ENCODE results near the gene PKIB. TPM values are rescaled to one million over a fixed set of nuclear protein-coding genes. Genes with fewer than 3 reads are reported as not detected.

The PKIB gene
- total and polyA plus RNA-seq, 9 donors, result 0.36 to 2.7 (median 0.98) TPM; not detected in 1

DNA sequence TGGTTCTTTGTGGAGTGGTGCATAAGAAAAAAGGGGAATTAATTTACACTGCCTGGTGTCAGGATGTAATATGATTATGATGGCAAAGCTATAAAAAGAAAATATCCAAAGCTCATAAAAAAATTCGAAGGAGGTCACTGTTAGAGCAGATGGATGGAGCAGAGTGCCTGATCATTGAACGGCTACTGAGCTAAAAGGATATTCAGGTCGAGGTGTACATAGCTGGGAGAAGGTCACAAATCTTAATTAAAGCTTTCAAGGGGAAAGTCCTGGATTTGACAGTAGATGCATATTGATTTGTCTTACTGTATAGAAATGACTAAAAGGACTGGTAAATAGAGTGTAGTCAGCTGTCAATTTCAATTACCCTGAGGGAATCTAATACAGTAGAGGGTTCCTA lies 84.4 kb downstream of the PKIB start:
- TF ChIP-seq, protein P1, sequence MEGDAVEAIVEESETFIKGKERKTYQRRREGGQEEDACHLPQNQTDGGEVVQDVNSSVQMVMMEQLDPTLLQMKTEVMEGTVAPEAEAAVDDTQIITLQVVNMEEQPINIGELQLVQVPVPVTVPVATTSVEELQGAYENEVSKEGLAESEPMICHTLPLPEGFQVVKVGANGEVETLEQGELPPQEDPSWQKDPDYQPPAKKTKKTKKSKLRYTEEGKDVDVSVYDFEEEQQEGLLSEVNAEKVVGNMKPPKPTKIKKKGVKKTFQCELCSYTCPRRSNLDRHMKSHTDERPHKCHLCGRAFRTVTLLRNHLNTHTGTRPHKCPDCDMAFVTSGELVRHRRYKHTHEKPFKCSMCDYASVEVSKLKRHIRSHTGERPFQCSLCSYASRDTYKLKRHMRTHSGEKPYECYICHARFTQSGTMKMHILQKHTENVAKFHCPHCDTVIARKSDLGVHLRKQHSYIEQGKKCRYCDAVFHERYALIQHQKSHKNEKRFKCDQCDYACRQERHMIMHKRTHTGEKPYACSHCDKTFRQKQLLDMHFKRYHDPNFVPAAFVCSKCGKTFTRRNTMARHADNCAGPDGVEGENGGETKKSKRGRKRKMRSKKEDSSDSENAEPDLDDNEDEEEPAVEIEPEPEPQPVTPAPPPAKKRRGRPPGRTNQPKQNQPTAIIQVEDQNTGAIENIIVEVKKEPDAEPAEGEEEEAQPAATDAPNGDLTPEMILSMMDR (IDR thresholded peaks at IDR 0.05), result no peak
- TF ChIP-seq POLR2A (IDR thresholded peaks at IDR 0.05) (no peak), EP300 (IDR thresholded peaks at IDR 0.05) (no peak)
- H3K4me1 ChIP-seq (ENCODE audit: insufficient read depth), result no peaks in the 10 kb centered on the region
- no peak overlapping the region for H3K27ac ChIP-seq
- no peaks in the 10 kb centered on the region for H3K36me3 ChIP-seq
- DNase-seq, result no peak
- intact Hi-C loops (cut with DNase I), result no loop called here
- WGBS, 3 donors, result 48 to 67% (median 53%) methylated on average over 3 of the region's 3 CpGs
- no peak overlapping the region for H3K4me3 ChIP-seq
- no peaks in the 10 kb centered on the region for H3K9me3 ChIP-seq
- no peaks in the 10 kb centered on the region for H3K27me3 ChIP-seq

DNA sequence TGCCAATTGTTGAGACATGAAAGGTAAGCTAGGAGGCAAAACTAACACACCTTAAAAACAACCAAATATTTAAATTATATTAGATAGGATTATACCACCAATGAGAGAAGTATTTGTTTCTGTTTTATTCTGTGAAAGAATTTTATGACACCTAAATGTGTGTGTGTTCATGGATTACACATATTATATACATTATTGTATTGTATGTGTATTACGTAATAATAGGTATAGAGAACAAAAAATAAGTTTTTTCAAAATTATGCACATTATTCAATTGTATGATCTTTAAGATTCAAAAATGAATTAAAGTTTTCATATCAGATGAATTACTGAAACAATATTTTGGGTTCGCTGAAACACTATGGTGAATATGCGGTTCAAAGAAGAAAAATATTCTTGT lies 85.0 kb downstream of the PKIB start:
- 77 to 96% (median 94%) methylated on average over 3 of the region's 3 CpGs for WGBS, 3 donors
- no peak overlapping the region for H3K27ac ChIP-seq
- intact Hi-C loops (cut with DNase I), result no loop called here
- no peak overlapping the region for H3K4me3 ChIP-seq
- DNase-seq, result no peak
- TF ChIP-seq POLR2A (IDR thresholded peaks at IDR 0.05) (no peak), EP300 (IDR thresholded peaks at IDR 0.05) (no peak)
- TF ChIP-seq, protein P1 (IDR thresholded peaks at IDR 0.05), result no peak
- H3K36me3 ChIP-seq, result no peaks in the 10 kb centered on the region
- no peaks in the 10 kb centered on the region for H3K4me1 ChIP-seq (ENCODE audit: insufficient read depth)
- H3K27me3 ChIP-seq, result no peaks in the 10 kb centered on the region
- no peaks in the 10 kb centered on the region for H3K9me3 ChIP-seq

DNA sequence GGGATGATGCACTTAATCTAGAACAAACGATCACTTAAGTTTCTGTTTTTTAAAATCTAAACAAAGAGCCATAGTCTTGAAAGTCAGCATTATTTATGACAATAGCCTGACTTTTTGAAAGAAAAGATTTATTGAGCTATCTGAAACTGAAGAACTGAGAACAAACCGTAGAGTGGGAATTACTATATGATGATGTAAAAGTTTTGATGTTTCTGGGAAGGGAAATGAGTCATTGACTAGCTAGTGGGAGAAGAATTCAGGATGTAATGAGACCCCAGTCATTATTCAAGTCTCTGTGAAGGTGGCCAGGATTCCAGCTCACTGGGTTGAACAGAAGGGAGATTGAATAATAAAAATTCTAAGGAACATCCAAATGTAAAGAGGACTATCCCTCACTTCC lies 85.9 kb downstream of the PKIB start:
- Histone ChIP-seq H3K4me1 (ENCODE audit: insufficient read depth) (no peaks in the 10 kb centered on the region), H3K4me3 (no peak overlapping the region), H3K27me3 (no peaks in the 10 kb centered on the region), H3K9me3 (no peaks in the 10 kb centered on the region), H3K27ac (no peak overlapping the region), H3K36me3 (no peaks in the 10 kb centered on the region)
- intact Hi-C loops (cut with DNase I), result no loop called here
- 23 to 45% (median 32%) methylated on average over 2 of the region's 2 CpGs for WGBS, 3 donors
- no peak for DNase-seq
- TF ChIP-seq EP300 (IDR thresholded peaks at IDR 0.05) (no peak), POLR2A (IDR thresholded peaks at IDR 0.05) (no peak)
- TF ChIP-seq, protein P1 (IDR thresholded peaks at IDR 0.05), result no peak

DNA sequence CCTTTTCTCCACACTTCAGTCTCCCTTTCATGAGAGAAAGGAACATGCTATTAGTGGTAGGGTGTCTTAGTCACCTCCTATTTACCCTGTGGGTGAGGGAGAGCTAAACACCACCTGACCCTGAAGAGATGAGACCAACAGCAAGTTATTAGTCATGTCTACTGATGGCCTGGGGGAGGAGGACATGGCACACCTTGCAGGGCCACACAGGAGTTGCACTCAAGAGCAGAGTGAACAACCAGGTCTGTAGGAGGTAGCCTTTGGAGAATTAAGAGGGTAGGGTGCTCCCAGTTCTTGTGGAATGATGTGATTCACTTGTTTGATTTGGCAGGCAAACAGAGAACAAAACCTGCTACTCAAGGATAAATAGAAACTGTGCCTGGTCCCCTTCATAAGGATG lies 86.6 kb downstream of the PKIB start:
- no peaks in the 10 kb centered on the region for H3K36me3 ChIP-seq
- no peaks in the 10 kb centered on the region for H3K27me3 ChIP-seq
- no peak for DNase-seq
- no peak overlapping the region for H3K4me3 ChIP-seq
- intact Hi-C loops (cut with DNase I), result no loop called here
- no peaks in the 10 kb centered on the region for H3K9me3 ChIP-seq
- no peak overlapping the region for H3K27ac ChIP-seq
- H3K4me1 ChIP-seq (ENCODE audit: insufficient read depth), result no peaks in the 10 kb centered on the region
- TF ChIP-seq, protein P1 (IDR thresholded peaks at IDR 0.05), result no peak
- TF ChIP-seq POLR2A (IDR thresholded peaks at IDR 0.05), result no peak
- TF ChIP-seq EP300 (IDR thresholded peaks at IDR 0.05), result no peak

DNA sequence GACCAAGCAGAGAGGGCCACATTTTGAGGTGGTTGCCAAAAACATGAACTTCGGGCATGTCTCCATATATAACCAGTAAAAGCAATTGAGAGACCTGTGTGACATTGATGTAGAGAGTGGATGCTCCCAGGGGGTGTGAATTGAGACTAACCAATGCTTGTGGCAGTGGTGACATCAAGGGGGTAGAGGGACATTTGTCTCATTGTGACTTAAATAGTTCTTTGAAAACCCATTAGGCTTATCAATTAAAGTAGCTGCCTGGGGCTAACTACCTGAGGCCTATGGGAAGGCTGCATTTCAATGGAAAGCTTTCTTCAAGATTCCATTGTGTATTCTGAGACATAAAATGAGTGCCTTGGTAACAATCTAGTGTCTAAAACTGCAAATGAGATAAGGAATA lies 87.3 kb downstream of the PKIB start:
- DNase-seq, result no peak
- H3K36me3 ChIP-seq, result no peaks in the 10 kb centered on the region
- intact Hi-C loops (cut with DNase I), result no loop called here
- H3K27ac ChIP-seq, result no peak overlapping the region
- TF ChIP-seq, protein P1 (IDR thresholded peaks at IDR 0.05), result no peak
- no peak for TF ChIP-seq POLR2A (IDR thresholded peaks at IDR 0.05)
- no peak for TF ChIP-seq EP300 (IDR thresholded peaks at IDR 0.05)
- H3K27me3 ChIP-seq, result no peaks in the 10 kb centered on the region
- 58 to 81% (median 68%) methylated on average over 1 of the region's 1 CpG for WGBS, 3 donors
- H3K9me3 ChIP-seq, result no peaks in the 10 kb centered on the region
- H3K4me3 ChIP-seq, result no peak overlapping the region
- H3K4me1 ChIP-seq (ENCODE audit: insufficient read depth), result no peaks in the 10 kb centered on the region

All from ovary (tissue), 9 donors.